GM12872 (cell line): ENCODE results near the gene ZBTB21.

Experiments used
- CTCF ChIP-seq: IDR thresholded peaks from 3 replicates; pipeline ENCODE4 v1.5.1; 2011; ENCODE audit warnings: low read depth, mild to moderate bottlenecking, low read length, moderate library complexity; ENCODE audit not compliant: insufficient read depth

The ZBTB21 gene

GRCh38 chr21:42000908-42001307 is 9.3 kb downstream of the ZBTB21 start:
- TF ChIP-seq CTCF = no peak

- no peak for TF ChIP-seq CTCF
These were observed 12.5 kb downstream of the ZBTB21 start for GRCh38 chr21:41997657-41998056.

GRCh38 chr21:41995577-41995976 is 14.6 kb downstream of the ZBTB21 start:
- TF ChIP-seq CTCF = no peak

- no peak for TF ChIP-seq CTCF
These were observed 16.4 kb downstream of the ZBTB21 start for GRCh38 chr21:41993744-41994143.

- no peak for TF ChIP-seq CTCF
These were observed 17.6 kb downstream of the ZBTB21 start for GRCh38 chr21:41992576-41992975.

DNA sequence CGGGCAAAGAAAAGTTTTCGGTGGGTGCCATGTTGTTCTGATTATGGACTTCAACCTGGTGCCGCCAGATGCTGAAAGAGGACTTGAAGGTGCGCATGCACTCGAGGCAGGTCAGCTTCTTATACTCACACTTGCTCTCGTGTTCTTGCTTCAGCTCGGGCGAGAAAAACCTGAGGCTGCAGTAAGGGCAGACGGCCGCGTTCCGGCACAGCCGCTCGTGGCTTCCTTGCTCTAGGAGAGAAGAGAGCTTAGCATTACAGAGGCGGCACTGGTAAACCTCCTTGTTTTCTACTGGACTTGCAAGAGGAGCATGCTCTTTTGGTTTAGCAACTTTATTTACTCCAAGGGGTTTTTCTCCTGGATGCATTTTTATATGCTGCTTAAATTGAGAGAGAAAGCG is 18.5 kb downstream of the ZBTB21 start:
- no peak for TF ChIP-seq CTCF

- TF ChIP-seq CTCF = no peak
These were observed 20.5 kb downstream of the ZBTB21 start for GRCh38 chr21:41989698-41990097.

- TF ChIP-seq CTCF = no peak
These were observed 22.9 kb downstream of the ZBTB21 start for GRCh38 chr21:41987310-41987709.
